ENCODE data around the gene AGO3. TPM values are rescaled to one million over a fixed set of nuclear protein-coding genes. Genes with fewer than 3 reads are reported as not detected.
A peak's percentile ranks its signal among the peaks of the same experiment; 100 is the strongest.
"Not testable (repeated sequence)": the region's sequence is repeated elsewhere in the genome, so short reads cannot be mapped to it uniquely, and the experiment has no call there.

AGO3 gene
- total RNA-seq, 1 donor from 2014 or later = 19.1 TPM

DNA sequence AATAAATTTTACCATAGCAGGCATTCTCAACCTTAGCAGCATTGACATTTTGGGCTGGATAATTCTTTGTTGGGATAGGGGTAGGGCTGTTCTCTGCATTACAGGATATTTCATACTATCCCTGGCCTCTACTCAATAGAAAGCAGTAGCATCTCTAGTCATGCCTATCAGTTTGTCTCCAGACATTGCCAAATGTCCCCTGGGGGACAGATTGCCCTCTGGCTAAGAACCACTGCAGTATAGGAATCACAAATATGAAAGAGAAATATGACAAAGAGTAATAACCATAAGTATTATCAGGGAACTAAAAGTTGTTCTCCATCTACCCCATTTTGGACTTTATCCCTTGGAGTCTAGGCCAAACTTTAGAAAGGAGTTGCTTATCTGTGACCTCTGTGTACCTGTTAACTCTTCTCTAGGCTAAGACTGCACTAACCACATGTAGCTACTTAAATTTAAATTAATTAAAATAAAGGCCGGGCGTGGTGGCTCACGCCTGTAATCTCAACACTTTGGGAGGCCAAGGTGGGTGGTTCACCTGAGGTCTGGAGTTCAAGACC is 76.1 kb downstream of the AGO3 start:
- DNase-seq (ENCODE audit: low read depth) = no peak
- TF ChIP-seq, protein P1, sequence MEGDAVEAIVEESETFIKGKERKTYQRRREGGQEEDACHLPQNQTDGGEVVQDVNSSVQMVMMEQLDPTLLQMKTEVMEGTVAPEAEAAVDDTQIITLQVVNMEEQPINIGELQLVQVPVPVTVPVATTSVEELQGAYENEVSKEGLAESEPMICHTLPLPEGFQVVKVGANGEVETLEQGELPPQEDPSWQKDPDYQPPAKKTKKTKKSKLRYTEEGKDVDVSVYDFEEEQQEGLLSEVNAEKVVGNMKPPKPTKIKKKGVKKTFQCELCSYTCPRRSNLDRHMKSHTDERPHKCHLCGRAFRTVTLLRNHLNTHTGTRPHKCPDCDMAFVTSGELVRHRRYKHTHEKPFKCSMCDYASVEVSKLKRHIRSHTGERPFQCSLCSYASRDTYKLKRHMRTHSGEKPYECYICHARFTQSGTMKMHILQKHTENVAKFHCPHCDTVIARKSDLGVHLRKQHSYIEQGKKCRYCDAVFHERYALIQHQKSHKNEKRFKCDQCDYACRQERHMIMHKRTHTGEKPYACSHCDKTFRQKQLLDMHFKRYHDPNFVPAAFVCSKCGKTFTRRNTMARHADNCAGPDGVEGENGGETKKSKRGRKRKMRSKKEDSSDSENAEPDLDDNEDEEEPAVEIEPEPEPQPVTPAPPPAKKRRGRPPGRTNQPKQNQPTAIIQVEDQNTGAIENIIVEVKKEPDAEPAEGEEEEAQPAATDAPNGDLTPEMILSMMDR (conservative IDR thresholded peaks at IDR 0.05; ENCODE audit: low read depth, low read length) = no peak
- H3K4me3 ChIP-seq (ENCODE audit: low read depth, low read length) = no peak overlapping the region

DNA sequence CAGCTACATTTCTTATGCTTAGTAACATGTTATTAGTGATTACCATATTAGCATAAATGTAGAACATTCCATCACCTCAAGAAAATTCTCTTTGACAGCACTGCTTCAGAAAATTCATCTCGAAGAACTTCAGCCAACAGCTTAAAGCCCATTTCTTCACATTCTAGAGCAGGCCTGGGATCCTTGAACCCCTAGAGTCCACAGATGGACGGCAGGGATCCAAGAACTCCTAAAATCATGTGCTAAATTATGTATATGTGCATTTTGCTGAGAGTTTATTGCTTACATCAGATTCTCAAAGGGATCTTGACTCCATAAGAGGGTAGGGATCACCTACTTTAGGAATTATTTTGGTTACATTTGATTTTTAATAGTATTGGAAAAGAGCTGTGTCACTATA is 76.8 kb downstream of the AGO3 start:
- no peak overlapping the region for H3K4me3 ChIP-seq (ENCODE audit: low read depth, low read length)
- TF ChIP-seq, protein P1 (conservative IDR thresholded peaks at IDR 0.05; ENCODE audit: low read depth, low read length) = no peak

DNA sequence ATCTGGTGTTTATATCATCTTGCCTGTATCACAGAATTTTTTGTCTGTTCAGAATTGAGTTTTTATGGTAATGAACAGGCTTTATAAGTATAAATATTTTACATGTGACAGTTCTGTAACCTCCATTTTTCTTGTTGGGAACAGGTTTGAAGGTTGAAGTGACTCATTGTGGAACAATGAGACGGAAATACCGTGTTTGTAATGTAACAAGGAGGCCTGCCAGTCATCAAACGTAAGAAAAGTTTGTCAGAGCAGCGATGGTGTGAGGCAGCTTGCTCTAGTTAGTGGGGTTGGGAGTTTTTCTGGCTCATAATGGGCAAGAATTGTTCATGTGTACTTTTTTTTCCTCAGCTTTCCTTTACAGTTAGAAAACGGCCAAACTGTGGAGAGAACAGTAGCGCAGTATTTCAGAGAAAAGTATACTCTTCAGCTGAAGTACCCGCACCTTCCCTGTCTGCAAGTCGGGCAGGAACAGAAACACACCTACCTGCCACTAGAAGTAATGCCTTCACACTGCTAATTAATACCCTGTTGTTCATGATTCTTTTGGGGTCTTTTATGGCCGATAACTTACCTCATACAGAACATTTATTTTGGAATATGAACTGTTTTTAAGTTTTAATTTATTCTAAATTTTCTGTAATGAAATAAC is 77.8 kb downstream of the AGO3 start:
- peak; percentile 42 for DNase-seq (ENCODE audit: low read depth)
- TF ChIP-seq, protein P1 (conservative IDR thresholded peaks at IDR 0.05; ENCODE audit: low read depth, low read length) = no peak
- H3K4me3 ChIP-seq (ENCODE audit: low read depth, low read length) = no peak overlapping the region

More for the DNA sequence above, 76.8 kb downstream of the AGO3 start:
- no peak for DNase-seq (ENCODE audit: low read depth)

DNA sequence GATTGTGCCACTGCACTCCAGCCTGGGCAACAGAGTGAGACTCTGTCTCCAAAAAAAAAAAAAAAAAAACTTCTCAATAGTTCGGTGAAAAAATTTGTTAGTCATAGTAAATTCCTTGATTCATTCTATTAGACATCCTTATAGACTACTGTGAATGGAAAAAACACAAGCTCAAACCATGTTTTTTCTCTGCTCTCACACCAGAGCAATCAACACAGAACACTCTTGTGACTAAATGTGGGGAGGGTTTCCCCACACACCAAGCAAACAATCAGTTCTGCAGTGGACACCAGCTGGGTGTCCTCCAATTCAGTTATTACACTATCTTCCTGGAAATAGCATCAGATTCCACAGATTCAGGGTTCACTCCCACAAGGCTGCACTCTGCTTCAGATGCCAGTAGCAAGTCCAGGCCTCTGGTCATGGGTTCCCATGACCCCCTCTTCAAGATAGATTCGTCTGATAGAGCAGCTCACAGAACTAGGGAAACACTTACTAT is 83.9 kb downstream of the AGO3 start:
- no peak overlapping the region for H3K4me3 ChIP-seq (ENCODE audit: low read depth, low read length)
- DNase-seq (ENCODE audit: low read depth) = no peak
- TF ChIP-seq, protein P1 (conservative IDR thresholded peaks at IDR 0.05; ENCODE audit: low read depth, low read length) = no peak

DNA sequence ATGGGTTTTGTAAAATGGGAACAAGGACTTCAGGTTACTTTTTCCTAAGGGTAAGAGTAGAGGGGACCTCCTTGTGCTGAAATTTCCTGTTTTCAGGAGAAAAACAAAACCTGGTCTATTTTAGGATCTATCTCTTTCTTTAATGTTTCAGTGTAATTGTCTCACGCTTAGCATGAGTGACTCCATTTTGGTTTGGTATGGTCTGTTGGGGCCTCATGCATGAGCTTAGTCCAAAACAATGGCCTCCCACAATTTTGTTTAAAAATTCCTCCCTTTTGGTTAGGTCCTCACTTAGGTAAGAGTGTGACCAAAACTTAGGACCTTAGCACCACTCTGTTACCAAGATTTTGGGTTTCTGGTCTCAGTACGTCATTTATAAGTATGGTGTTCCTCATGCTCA is 85.8 kb downstream of the AGO3 start:
- DNase-seq (ENCODE audit: low read depth) = no peak
- TF ChIP-seq, protein P1 (conservative IDR thresholded peaks at IDR 0.05; ENCODE audit: low read depth, low read length) = no peak
- no peak overlapping the region for H3K4me3 ChIP-seq (ENCODE audit: low read depth, low read length)

DNA sequence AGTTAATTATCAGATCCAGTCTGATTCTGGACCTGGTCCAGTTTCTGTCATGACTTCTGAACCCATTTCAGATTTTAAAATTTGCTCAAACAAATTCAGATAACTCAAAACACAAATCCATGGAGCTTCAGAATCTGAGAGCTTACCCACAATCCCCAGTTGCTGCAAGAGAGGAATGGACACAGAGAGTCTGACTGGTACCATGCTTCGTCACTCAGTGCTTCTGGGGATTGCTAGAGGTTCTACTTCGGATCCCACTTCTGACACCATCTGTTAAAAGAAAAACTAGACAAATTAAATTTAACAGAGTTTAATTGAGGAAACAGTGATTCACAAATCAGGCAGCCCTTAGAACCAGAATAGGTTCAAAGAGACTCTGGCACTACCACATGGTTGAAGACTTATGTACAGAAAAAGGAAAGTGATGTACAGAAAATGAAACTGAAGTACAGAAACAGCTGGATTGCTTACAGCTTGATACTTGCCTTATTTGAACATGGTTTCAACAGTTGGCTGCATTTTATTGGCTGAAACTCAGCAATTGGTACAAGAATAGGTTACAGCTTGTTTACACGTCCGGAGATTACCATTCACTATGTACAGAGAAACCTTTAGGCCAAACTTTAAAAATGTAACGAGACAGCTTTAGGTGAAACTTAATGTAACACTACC is 92.3 kb downstream of the AGO3 start:
- TF ChIP-seq, protein P1 (conservative IDR thresholded peaks at IDR 0.05; ENCODE audit: low read depth, low read length) = no peak
- no peak overlapping the region for H3K4me3 ChIP-seq (ENCODE audit: low read depth, low read length)
- no peak for DNase-seq (ENCODE audit: low read depth)

DNA sequence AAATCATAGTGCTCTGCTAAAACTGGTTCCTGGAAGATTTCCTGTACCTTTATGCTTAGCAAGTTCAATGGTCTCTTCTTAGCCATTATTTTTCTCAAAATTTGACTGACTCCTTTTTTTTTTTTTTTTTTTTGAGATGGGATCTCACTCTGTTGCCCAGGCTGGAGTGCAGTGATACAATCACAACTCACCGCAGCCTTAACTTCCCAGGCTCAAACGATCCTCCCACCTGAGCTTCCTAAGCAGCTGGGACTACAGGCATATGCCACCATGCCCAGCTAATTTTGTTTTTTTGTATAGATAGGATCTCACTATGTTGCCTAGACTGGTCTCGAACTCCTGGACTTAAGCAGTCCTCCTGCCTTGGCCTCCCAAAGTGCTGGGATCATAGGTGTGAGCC is 93.1 kb downstream of the AGO3 start:
- not testable (repeated sequence) for H3K4me3 ChIP-seq (ENCODE audit: low read depth, low read length); DNase-seq (ENCODE audit: low read depth)

All from epithelial cell of proximal tubule (primary cell).